PC-9 (cell line): ENCODE results near the gene URGCP. TPM values are rescaled to one million over a fixed set of nuclear protein-coding genes. Genes with fewer than 3 reads are reported as not detected.

Experiments
- BruUV-seq: library from RNA; stranded (reverse); fragments of 400-500 nt; replicated peaks from 2 replicates; lab custom pipeline; 2021; lab: Mats Ljungman, UMichigan
- CTCF ChIA-PET: fragments of 300-600 bp; sonication (Branson Sonifier 250); formaldehyde crosslinking; loops from one replicate; lab custom pipeline; 2022; ENCODE audit warnings: antibody characterized with exemption; lab: Charles Lee
- POLR2A ChIA-PET: fragments of 300-600 bp; sonication (Branson Sonifier 250); formaldehyde crosslinking; loops from one replicate; lab custom pipeline; 2022; ENCODE audit warnings: antibody characterized with exemption; ENCODE audit not compliant: unreplicated experiment; lab: Charles Lee
- DNase-seq, 2 experiments: peaks; one replicate each; pipeline versions ENCODE4 v3.0.0 to v3.0.0-alpha.2; 2015 to 2022; ENCODE audit warnings: mixed read lengths in 1 of 2
- H2AFZ ChIP-seq: fragments of 200-600 bp; sonication (generic); 2 replicates; pipeline ENCODE4 v1.8.1; 2017; ENCODE audit warnings: antibody characterized with exemption
- H3F3A ChIP-seq: fragments of 200-600 bp; sonication (generic); 2 replicates; pipeline ENCODE4 v1.8.1; 2017; ENCODE audit warnings: antibody characterized with exemption, mild to moderate bottlenecking, low read depth; ENCODE audit not compliant: insufficient read depth
- H3K27ac ChIP-seq: fragments of 200-600 bp; sonication (generic); 2 replicates; pipeline ENCODE4 v1.6.1; 2016; ENCODE audit warnings: mixed run types
- H3K27me3 ChIP-seq: fragments of 200-600 bp; sonication (generic); 2 replicates; pipeline ENCODE4 v1.6.1; 2016; ENCODE audit warnings: low read depth, mixed run types; ENCODE audit not compliant: insufficient read depth
- H3K36me3 ChIP-seq: fragments of 200-600 bp; sonication (generic); 2 replicates; pipeline ENCODE4 v1.6.1; 2016; ENCODE audit warnings: low read depth, mixed run types
- H3K4me1 ChIP-seq: fragments of 200-600 bp; sonication (generic); replicated peaks from 2 replicates; pipeline ENCODE4 v1.6.1; 2016; ENCODE audit warnings: mixed run types; ENCODE audit not compliant: insufficient read depth
- H3K4me2 ChIP-seq: fragments of 200-600 bp; sonication (generic); 2 replicates; pipeline ENCODE4 v1.6.1; 2017; ENCODE audit warnings: mixed run types
- H3K4me3 ChIP-seq: fragments of 200-600 bp; sonication (generic); 2 replicates; pipeline ENCODE4 v1.6.1; 2016; ENCODE audit warnings: mixed run types
- H3K79me2 ChIP-seq: fragments of 200-600 bp; sonication (generic); 2 replicates; pipeline ENCODE4 v1.6.1; 2017; ENCODE audit warnings: low read depth, mixed run types
- H3K9me2 ChIP-seq: fragments of 200-600 bp; sonication (generic); 2 replicates; pipeline ENCODE4 v1.8.1; 2017; ENCODE audit warnings: mild to moderate bottlenecking; ENCODE audit not compliant: insufficient read depth
- H3K9me3 ChIP-seq: fragments of 200-600 bp; sonication (generic); 2 replicates; pipeline ENCODE4 v1.8.1; 2016; ENCODE audit warnings: low read depth; ENCODE audit not compliant: insufficient read depth
- H4K20me1 ChIP-seq: fragments of 200-600 bp; sonication (generic); 2 replicates; pipeline ENCODE4 v1.8.1; 2017; ENCODE audit not compliant: insufficient read depth
- CTCF ChIP-seq: fragments of 200-600 bp; sonication (generic); conservative IDR thresholded peaks from 2 replicates; pipeline ENCODE4 v1.6.1; 2017; ENCODE audit warnings: mixed run types, antibody characterized with exemption, mild to moderate bottlenecking, moderate library complexity
- EZH2 ChIP-seq: fragments of 200-600 bp; sonication (generic); IDR thresholded peaks from 2 replicates; pipeline ENCODE4 v1.8.0; 2017; ENCODE audit warnings: antibody characterized with exemption, low read depth
- intact Hi-C: fragments of 100-400 bp; cut with micrococcal nuclease; formaldehyde crosslinking; loops from one replicate; pipeline ENCODE4 v1.10.0; 2022; ENCODE audit not compliant: unreplicated experiment
- total RNA-seq: library from RNA; stranded (reverse); gene quantifications from 2 replicates; pipeline ENCODE4 v1.2.3, GENCODE V29; 2021

Gene URGCP
- total RNA-seq, 1 experiment from 2014 or later, result 49.5 TPM

GRCh38 chr7:43931346-43931745 lies 24.9 kb upstream of the URGCP start:
- no TSS peak for BruUV-seq
- H3K4me2 ChIP-seq, result no peak overlapping the region
- no peak overlapping the region for H3K27ac ChIP-seq
- H3K36me3 ChIP-seq, result no peaks in the 10 kb centered on the region
- ChIA-PET POLR2A (interaction anchor here (0.6 kb wide), 1 partner anchor 150 kb away, joined by 18 read pairs; no protein-coding TSS in a partner anchor), CTCF (interaction anchor here (0.6 kb wide), 1 partner anchor 26 kb away, joined by 10 read pairs; no protein-coding TSS in a partner anchor)
- no peaks in the 10 kb centered on the region for H3K9me3 ChIP-seq
- no peak overlapping the region for H3K4me3 ChIP-seq
- intact Hi-C loops, result no loop called here
- no peaks in the 10 kb centered on the region for H3K79me2 ChIP-seq
- 0 out of 2 replicates have a peak, but pooled peaks cover 10% of the 10 kb centered on the region for H3K4me1 ChIP-seq
- peaks cover 17% of the 10 kb centered on the region; the same call in 1 of the 2 replicates for H3F3A ChIP-seq
- peak in 1 of 2 experiments; percentile 25 for DNase-seq
- no peaks in the 10 kb centered on the region for H3K27me3 ChIP-seq
- no peak overlapping the region for H2AFZ ChIP-seq
- TF ChIP-seq CTCF (no peak), EZH2 (no peak)
- no peaks in the 10 kb centered on the region for H4K20me1 ChIP-seq
- no peaks in the 10 kb centered on the region for H3K9me2 ChIP-seq

GRCh38 chr7:43929529-43930457 lies 23.4 kb upstream of the URGCP start:
- no peak overlapping the region for H3K27ac ChIP-seq
- peak in 1 of 2 experiments; percentile 36 for DNase-seq
- H3K36me3 ChIP-seq, result no peaks in the 10 kb centered on the region
- H3K79me2 ChIP-seq, result peaks cover 8% of the 10 kb centered on the region; the same call in 1 of the 2 replicates
- no peaks in the 10 kb centered on the region for H3K27me3 ChIP-seq
- BruUV-seq, result no TSS peak
- no peak overlapping the region for H3K4me3 ChIP-seq
- POLR2A ChIA-PET, result interaction anchor here (0.7 kb wide), 1 partner anchor 262 kb away, joined by 3 read pairs; no protein-coding TSS in a partner anchor
- H3K9me3 ChIP-seq, result no peaks in the 10 kb centered on the region
- no peak overlapping the region for H2AFZ ChIP-seq
- H3F3A ChIP-seq, result peaks cover 24% of the 10 kb centered on the region; the same call in 1 of the 2 replicates
- no peak overlapping the region for H3K4me2 ChIP-seq
- H3K4me1 ChIP-seq, result peaks cover 18% of the 10 kb centered on the region
- CTCF ChIA-PET, result no interaction called here
- no peaks in the 10 kb centered on the region for H4K20me1 ChIP-seq
- intact Hi-C loops, result no loop called here
- TF ChIP-seq EZH2 (no peak), CTCF (no peak)
- no peaks in the 10 kb centered on the region for H3K9me2 ChIP-seq

- Histone ChIP-seq H4K20me1 (no peaks in the 10 kb centered on the region), H3F3A (peaks cover 19% of the 10 kb centered on the region; the same call in 1 of the 2 replicates), H3K36me3 (no peaks in the 10 kb centered on the region), H3K9me2 (no peaks in the 10 kb centered on the region), H3K79me2 (peaks cover 22% of the 10 kb centered on the region; the same call in 1 of the 2 replicates), H3K27me3 (no peaks in the 10 kb centered on the region), H3K4me1 (peaks cover 21% of the 10 kb centered on the region), H3K4me2 (peak overlapping the region; percentile 85; the same call in 1 of the 2 replicates), H3K27ac (no peak overlapping the region), H2AFZ (no peak overlapping the region), H3K4me3 (no peak overlapping the region), H3K9me3 (no peaks in the 10 kb centered on the region)
- TF ChIP-seq CTCF (no peak), EZH2 (no peak)
- POLR2A ChIA-PET, result no interaction called here
- intact Hi-C loops, result loop anchor here (2.0 kb wide), 1 partner anchor 23 kb away; no protein-coding TSS in a partner anchor
- CTCF ChIA-PET, result no interaction called here
- peak in 1 of 2 experiments; percentile 17 for DNase-seq
- no TSS peak for BruUV-seq
Measured at GRCh38 chr7:43927810-43928209, 21.4 kb upstream of the URGCP start.
